Type B pancreatic cell (in vitro differentiated cells): ENCODE results near the gene WDR5. TPM values are rescaled to one million over a fixed set of nuclear protein-coding genes. Genes with fewer than 3 reads are reported as not detected.
A peak's percentile ranks its signal among the peaks of the same experiment; 100 is the strongest.

Source experiments
- DNase-seq: peaks from one replicate; pipeline ENCODE4 v3.0.0; 2021; ENCODE audit warnings: mixed read lengths; ENCODE audit not compliant: unreplicated experiment; ENCODE audit errors: extremely low spot score
- H3K27ac Mint-ChIP-seq: 2 replicates; pipeline ENCODE4 v1.8.0; 2021; ENCODE audit warnings: mild to moderate bottlenecking, mixed read lengths
- H3K27me3 Mint-ChIP-seq: 2 replicates; pipeline ENCODE4 v1.8.0; 2021; ENCODE audit warnings: mixed read lengths
- H3K36me3 Mint-ChIP-seq: 2 replicates; pipeline ENCODE4 v1.8.0; 2021; ENCODE audit warnings: mixed read lengths
- H3K4me1 Mint-ChIP-seq: one replicate; pipeline ENCODE4 v1.8.0; 2021; ENCODE audit warnings: mixed read lengths; ENCODE audit not compliant: unreplicated experiment
- H3K4me3 Mint-ChIP-seq: 2 replicates; pipeline ENCODE4 v1.8.0; 2021; ENCODE audit warnings: mild to moderate bottlenecking, mixed read lengths
- H3K9me3 Mint-ChIP-seq: 2 replicates; pipeline ENCODE4 v1.8.0; 2021; ENCODE audit warnings: mixed read lengths
- CTCF ChIP-seq: fragments of 200-600 bp; sonication (generic); conservative IDR thresholded peaks from 2 replicates; pipeline ENCODE4 v1.5.0; 2021; ENCODE audit warnings: antibody characterized with exemption, mild to moderate bottlenecking
- total RNA-seq: library from RNA; stranded (reverse); gene quantifications from 2 replicates; pipeline ENCODE4 v1.2.1, GENCODE V29; 2021; ENCODE audit warnings: low replicate concordance

The WDR5 gene
- total RNA-seq, 1 donor from 2014 or later: 45.7 TPM

- Mint-ChIP-seq H3K4me3 (peak overlapping the region; percentile 19), H3K27ac (no peak overlapping the region), H3K36me3 (no peaks in the 10 kb centered on the region), H3K4me1 (peaks cover 24% of the 10 kb centered on the region), H3K27me3 (peaks cover 12% of the 10 kb centered on the region), H3K9me3 (no peaks in the 10 kb centered on the region)
- no peak for DNase-seq
- no peak for TF ChIP-seq CTCF
Observed at GRCh38 chr9:134188386-134189144, 52.7 kb downstream of the WDR5 start.

GRCh38 chr9:134189145-134189469 is 53.2 kb downstream of the WDR5 start:
- DNase-seq: no peak
- H3K4me1 Mint-ChIP-seq: peaks cover 24% of the 10 kb centered on the region
- no peaks in the 10 kb centered on the region for H3K36me3 Mint-ChIP-seq
- peak overlapping the region; percentile 19 for H3K4me3 Mint-ChIP-seq
- H3K27me3 Mint-ChIP-seq: peaks cover 12% of the 10 kb centered on the region
- TF ChIP-seq CTCF: no peak
- no peaks in the 10 kb centered on the region for H3K9me3 Mint-ChIP-seq
- H3K27ac Mint-ChIP-seq: no peak overlapping the region

GRCh38 chr9:134189470-134190231 is 53.8 kb downstream of the WDR5 start:
- Mint-ChIP-seq H3K4me3 (peak overlapping the region; percentile 19), H3K36me3 (no peaks in the 10 kb centered on the region), H3K9me3 (no peaks in the 10 kb centered on the region), H3K27me3 (peaks cover 12% of the 10 kb centered on the region), H3K27ac (no peak overlapping the region), H3K4me1 (peaks cover 24% of the 10 kb centered on the region)
- DNase-seq: no peak
- no peak for TF ChIP-seq CTCF

- no peak for TF ChIP-seq CTCF
- Mint-ChIP-seq H3K36me3 (no peaks in the 10 kb centered on the region), H3K4me1 (peaks cover 22% of the 10 kb centered on the region), H3K9me3 (no peaks in the 10 kb centered on the region), H3K27me3 (peaks cover 12% of the 10 kb centered on the region), H3K27ac (no peak overlapping the region), H3K4me3 (no peak overlapping the region)
- DNase-seq: no peak
Observed at GRCh38 chr9:134190232-134191121, 54.6 kb downstream of the WDR5 start.

- Mint-ChIP-seq H3K27ac (no peak overlapping the region), H3K9me3 (no peaks in the 10 kb centered on the region), H3K4me3 (no peak overlapping the region), H3K4me1 (peaks cover 13% of the 10 kb centered on the region), H3K36me3 (no peaks in the 10 kb centered on the region), H3K27me3 (peaks cover 12% of the 10 kb centered on the region)
- no peak for TF ChIP-seq CTCF
- DNase-seq: no peak
Observed at GRCh38 chr9:134191455-134192209, 55.8 kb downstream of the WDR5 start.
